H1 (cell line): Measurements from ENCODE around the gene RNF128. TPM values are rescaled to one million over a fixed set of nuclear protein-coding genes. Genes with fewer than 3 reads are reported as not detected.

Experiments
- CTCF ChIA-PET: fragments of 300-600 bp; sonication (Branson Sonifier 250); formaldehyde crosslinking; loops from one replicate; lab custom pipeline; 2021; ENCODE audit not compliant: partially characterized antibody; lab: Charles Lee
- POLR2A ChIA-PET: fragments of 300-600 bp; sonication (Branson Sonifier 250); formaldehyde crosslinking; loops from one replicate; lab custom pipeline; 2021; ENCODE audit warnings: inconsistent platforms; ENCODE audit not compliant: partially characterized antibody; lab: Charles Lee
- DNase-seq, 2 experiments: peaks; one replicate each; pipeline versions ENCODE4 v3.0.0 to v3.0.0-alpha.2; 2010 to 2022; ENCODE audit warnings: low spot score in 2 of 2, low read depth in 1 of 2, mixed read lengths in 1 of 2
- FAIRE-seq: peaks from 2 replicates; lab custom pipeline; 2011; peaks lifted over from hg19 to GRCh38; lab: Jason Lieb, UNC
- H2AFZ ChIP-seq: 2 replicates; pipeline ENCODE4 v1.8.1; 2012; ENCODE audit warnings: low read length, inconsistent platforms
- H2AK5ac ChIP-seq: 2 replicates; pipeline ENCODE4 v1.6.1; 2013; ENCODE audit warnings: low read depth, low read length
- H2BK120ac ChIP-seq: replicated peaks from 2 replicates; pipeline ENCODE3; 2013; ENCODE audit warnings: low read depth, low read length, inconsistent platforms
- H2BK12ac ChIP-seq: 2 replicates; pipeline ENCODE4 v1.6.1; 2013; ENCODE audit warnings: low read depth, low read length
- H2BK15ac ChIP-seq: 2 replicates; pipeline ENCODE4 v1.6.1; 2013; ENCODE audit warnings: low read length
- H2BK20ac ChIP-seq: 2 replicates; pipeline ENCODE4 v1.6.1; 2013; ENCODE audit warnings: low read length
- H2BK5ac ChIP-seq: 2 replicates; pipeline ENCODE4 v1.6.1; 2013; ENCODE audit warnings: low read depth, low read length
- H3K14ac ChIP-seq: 2 replicates; pipeline ENCODE4 v1.6.1; 2013; ENCODE audit warnings: inconsistent platforms; ENCODE audit not compliant: insufficient read length
- H3K18ac ChIP-seq: 2 replicates; pipeline ENCODE4 v1.6.1; 2013; ENCODE audit warnings: low read length; ENCODE audit errors: extremely low read depth
- H3K23ac ChIP-seq: 2 replicates; pipeline ENCODE4 v1.6.1; 2013; ENCODE audit warnings: inconsistent platforms; ENCODE audit not compliant: insufficient read length
- H3K23me2 ChIP-seq: 2 replicates; pipeline ENCODE4 v1.6.1; 2013; ENCODE audit warnings: low read depth, low read length
- H3K27ac ChIP-seq: 2 replicates; pipeline ENCODE4 v1.6.1; 2011; ENCODE audit warnings: low read depth, low read length, inconsistent platforms
- H3K27me3 ChIP-seq, 4 experiments: replicated peaks in 1 of 4; 1 replicate in 1 of 4; 2 replicates in 3 of 4; pipeline versions ENCODE4 v1.6.1 to v1.8.1; 2011 to 2013; ENCODE audit warnings: low read length in 3 of 4, mild to moderate bottlenecking in 3 of 4, inconsistent platforms in 2 of 4, mixed read lengths in 2 of 4, moderate library complexity in 1 of 4; ENCODE audit not compliant: control insufficient read depth in 3 of 4, insufficient read depth in 3 of 4; ENCODE audit errors: extremely low read depth in 1 of 4
- H3K36me3 ChIP-seq, 4 experiments: 2 replicates each; pipeline versions ENCODE4 v1.6.1 to v1.8.1; 2011 to 2013; ENCODE audit warnings: mild to moderate bottlenecking in 4 of 4, low read length in 3 of 4, moderate library complexity in 2 of 4, control low read depth in 1 of 4, inconsistent platforms in 1 of 4; ENCODE audit not compliant: insufficient read depth in 4 of 4, control insufficient read depth in 2 of 4
- H3K4ac ChIP-seq: replicated peaks from 2 replicates; pipeline ENCODE3; 2013; ENCODE audit warnings: low read length, low read depth, mixed read lengths, inconsistent platforms; ENCODE audit not compliant: insufficient read length
- H3K4me1 ChIP-seq, 4 experiments: replicated peaks in 1 of 4; 1 replicate in 1 of 4; 2 replicates in 3 of 4; pipeline versions ENCODE4 v1.6.1 to v1.8.1; 2011 to 2013; ENCODE audit warnings: low read length in 3 of 4, inconsistent platforms in 2 of 4, mixed read lengths in 1 of 4; ENCODE audit not compliant: insufficient read depth in 4 of 4, control insufficient read depth in 3 of 4
- H3K4me2 ChIP-seq, 2 experiments: 2 replicates each; pipeline versions ENCODE4 v1.6.1 to v1.8.1; 2011 to 2013; ENCODE audit warnings: low read depth in 2 of 2, low read length in 2 of 2, control low read depth in 1 of 2, inconsistent platforms in 1 of 2, mild to moderate bottlenecking in 1 of 2; ENCODE audit not compliant: insufficient read depth in 1 of 2
- H3K4me3 ChIP-seq, 4 experiments: fragments of 200-600, 300-600 bp in 1 of 4; sonication (generic), shearing (Covaris generic), sonication (Bioruptor Twin) in 1 of 4; 2 replicates each; pipeline versions ENCODE4 v1.5.1 to v1.8.1; 2011 to 2016; ENCODE audit warnings: low read length in 4 of 4, low read depth in 3 of 4, control low read depth in 2 of 4, inconsistent platforms in 2 of 4, mild to moderate bottlenecking in 2 of 4, mixed read lengths in 1 of 4, moderate library complexity in 1 of 4; ENCODE audit not compliant: insufficient read depth in 2 of 4; ENCODE audit errors: extremely low read depth in 1 of 4
- H3K56ac ChIP-seq: replicated peaks from 2 replicates; pipeline ENCODE3; 2013; ENCODE audit warnings: low read depth, mild to moderate bottlenecking, mixed read lengths, low read length, inconsistent platforms; ENCODE audit not compliant: insufficient read length
- H3K79me1 ChIP-seq: 2 replicates; pipeline ENCODE4 v1.6.1; 2013; ENCODE audit warnings: low read depth, low read length, control low read depth
- H3K79me2 ChIP-seq, 2 experiments: 2 replicates each; pipeline versions ENCODE4 v1.6.1 to v1.8.1; 2012 to 2013; ENCODE audit warnings: low read length in 2 of 2, mild to moderate bottlenecking in 2 of 2, inconsistent platforms in 1 of 2; ENCODE audit not compliant: insufficient read depth in 2 of 2, control insufficient read depth in 1 of 2
- H3K9ac ChIP-seq, 4 experiments: replicated peaks in 1 of 4; 1 replicate in 1 of 4; 2 replicates in 3 of 4; pipeline versions ENCODE4 v1.6.1 to v1.8.1; 2011 to 2013; ENCODE audit warnings: low read depth in 3 of 4, low read length in 3 of 4, control low read depth in 2 of 4, mild to moderate bottlenecking in 2 of 4, moderate library complexity in 2 of 4, inconsistent platforms in 1 of 4; ENCODE audit errors: extremely low read depth in 1 of 4
- H3K9me3 ChIP-seq, 2 experiments: 2 replicates each; pipeline versions ENCODE4 v1.6.1 to v1.8.1; 2012 to 2013; ENCODE audit warnings: mild to moderate bottlenecking in 2 of 2, moderate library complexity in 2 of 2, control low read depth in 1 of 2, inconsistent platforms in 1 of 2, low read depth in 1 of 2, low read length in 1 of 2, mixed read lengths in 1 of 2; ENCODE audit not compliant: insufficient read depth in 2 of 2
- H4K20me1 ChIP-seq, 2 experiments: replicated peaks in 1 of 2; 2 replicates each; pipeline versions ENCODE3 to v1.8.1; 2011 to 2013; ENCODE audit warnings: inconsistent platforms in 2 of 2, low read length in 2 of 2, mild to moderate bottlenecking in 1 of 2; ENCODE audit not compliant: insufficient read depth in 2 of 2, control insufficient read depth in 1 of 2
- H4K5ac ChIP-seq: 2 replicates; pipeline ENCODE4 v1.6.1; 2013; ENCODE audit warnings: low read length, low read depth, mixed read lengths, inconsistent platforms; ENCODE audit not compliant: insufficient read length
- H4K8ac ChIP-seq: 2 replicates; pipeline ENCODE4 v1.8.0; 2013; ENCODE audit warnings: mild to moderate bottlenecking, moderate library complexity, low read length, inconsistent platforms; ENCODE audit not compliant: insufficient read depth; ENCODE audit errors: extremely low read depth
- H4K91ac ChIP-seq: replicated peaks from 2 replicates; pipeline ENCODE3; 2013; ENCODE audit warnings: low read length, mixed read lengths, inconsistent platforms; ENCODE audit not compliant: insufficient read length
- BRCA1 ChIP-seq: IDR thresholded peaks from 2 replicates; pipeline ENCODE4 v1.6.1; 2012; ENCODE audit warnings: low read depth, low read length, improper control_type of control experiment
- CBX8 ChIP-seq: fragments of 300-800, 300-1000 bp; sonication (generic); IDR thresholded peaks from 2 replicates; pipeline ENCODE4 v1.7.1; 2016; ENCODE audit warnings: low read depth, low read length, borderline replicate concordance
- CHD2 ChIP-seq: IDR thresholded peaks from 2 replicates; pipeline ENCODE4 v1.6.1; 2012; ENCODE audit warnings: low read length, improper control_type of control experiment
- GABPA ChIP-seq: IDR thresholded peaks from 2 replicates; pipeline ENCODE4 v1.6.1; 2011; ENCODE audit warnings: mild to moderate bottlenecking, low read length, moderate library complexity, borderline replicate concordance; ENCODE audit not compliant: insufficient read depth
- HDAC2 ChIP-seq, 2 experiments: fragments of 300-600 bp in 1 of 2; sonication (generic) in 1 of 2; IDR thresholded peaks; 2 replicates each; pipeline ENCODE4 v1.6.1; 2011 to 2012; ENCODE audit warnings: low read depth in 2 of 2, low read length in 2 of 2, mild to moderate bottlenecking in 2 of 2, moderate library complexity in 2 of 2, borderline replicate concordance in 1 of 2, inconsistent platforms in 1 of 2
- KDM4A ChIP-seq: IDR thresholded peaks from one replicate; pipeline ENCODE4 v1.7.1; 2012; ENCODE audit warnings: low read depth, mild to moderate bottlenecking, moderate library complexity, low read length, inconsistent platforms; ENCODE audit not compliant: severe bottlenecking
- POU5F1 ChIP-seq: IDR thresholded peaks from 2 replicates; pipeline ENCODE4 v1.6.1; 2011; ENCODE audit warnings: low read depth, mild to moderate bottlenecking, low read length, moderate library complexity
- SP2 ChIP-seq: IDR thresholded peaks from 2 replicates; pipeline ENCODE4 v1.6.1; 2012; ENCODE audit warnings: mild to moderate bottlenecking, low read length, inconsistent platforms
- SP4 ChIP-seq: IDR thresholded peaks from 2 replicates; pipeline ENCODE4 v1.6.1; 2012; ENCODE audit warnings: low read length, inconsistent platforms
- TBP ChIP-seq: IDR thresholded peaks from 2 replicates; pipeline ENCODE4 v1.6.1; 2011; ENCODE audit warnings: low read depth, low read length, improper control_type of control experiment
- TEAD4 ChIP-seq: IDR thresholded peaks from 2 replicates; pipeline ENCODE4 v1.6.1; 2012; ENCODE audit warnings: low read depth, low read length, inconsistent platforms, mixed read lengths
- WGBS, 2 experiments: shearing (Covaris generic) in 1 of 2; methylation state at CpG; one replicate each; pipeline versions ENCODE4 v1.1.6 to v1.1.7; 2013 to 2015; ENCODE audit warnings: low lambda C conversion rate in 2 of 2, mixed read lengths in 2 of 2, inconsistent platforms in 1 of 2, low coverage in 1 of 2, missing lambda C conversion rate in 1 of 2; ENCODE audit not compliant: insufficient replicate concordance in 2 of 2, insufficient coverage in 1 of 2, insufficient read length in 1 of 2; ENCODE audit errors: extremely low coverage in 1 of 2, missing lambda C conversion rate in 1 of 2; 5-methylcytosine and 5-hydroxymethylcytosine counted together
- polyA plus RNA-seq, 7 experiments: library from polyadenylated mRNA; depleted of rRNA in 3 of 7; stranded (reverse) in 5 of 7; unstranded in 2 of 7; fragments of >200 nt in 5 of 7; fragments of 200-250 nt in 2 of 7; gene quantifications; 1 replicate in 5 of 7; 2 replicates in 1 of 7; 4 replicates in 1 of 7; pipeline versions ENCODE4 v1.2.1 to v1.2.3, GENCODE V29; 2011 to 2013; ENCODE audit warnings: missing spikeins in 2 of 7, mixed read lengths in 2 of 7
- total RNA-seq: library from RNA; stranded (reverse); fragmentation: NEBNext Ultra II Directional; extraction: Animal tissue kit (Norgen Biotek cat#: 25700); gene quantifications from 2 replicates; pipeline ENCODE4 v1.2.1, GENCODE V29; 2021

RNF128 gene
- total and polyA plus RNA-seq, 2 of the 8 experiments (the other 6 are each of a cell fraction or from before 2014, with no cell fraction given), result 0.74 to 2.0 TPM

DNA sequence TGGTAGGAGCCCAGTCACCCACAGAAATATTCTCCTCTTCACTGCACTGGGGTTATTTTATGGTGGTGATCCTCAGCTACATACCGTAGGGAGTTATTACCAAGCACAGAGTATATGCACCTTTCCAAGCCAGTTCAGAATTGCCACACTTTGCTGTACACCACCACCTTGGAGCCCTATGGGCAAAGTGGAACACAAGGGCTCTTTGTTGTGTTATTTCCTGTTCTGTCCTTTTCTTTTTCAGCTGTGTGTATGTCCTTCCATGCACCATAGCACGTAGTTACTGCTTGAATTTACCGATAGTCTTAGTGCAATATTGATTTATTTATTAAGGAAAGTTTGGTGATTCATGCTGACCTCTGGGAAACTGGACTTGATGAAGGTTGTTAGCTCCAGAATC lies 8.3 kb downstream of the RNF128 start:
- Histone ChIP-seq H3K36me3 (no peaks in the 10 kb centered on the region), H4K8ac (no peak overlapping the region), H3K23me2 (no peaks in the 10 kb centered on the region), H3K79me2 (no peaks in the 10 kb centered on the region), H3K23ac (no peak overlapping the region), H2BK5ac (no peak overlapping the region), H2BK120ac (no peak overlapping the region), H3K27me3 (no peaks in the 10 kb centered on the region), H4K20me1 (no peaks in the 10 kb centered on the region), H3K4me1 (no peaks in the 10 kb centered on the region), H4K5ac (no peak overlapping the region), H3K9me3 (no peaks in the 10 kb centered on the region), H3K56ac (no peak overlapping the region), H3K27ac (no peak overlapping the region), H3K4me2 (no peak overlapping the region), H4K91ac (no peak overlapping the region), H3K18ac (no peak overlapping the region), H2AK5ac (no peak overlapping the region), H3K9ac (no peak overlapping the region), H3K4me3 (no peak overlapping the region), H3K14ac (no peak overlapping the region), H2BK12ac (no peak overlapping the region), H3K4ac (no peak overlapping the region), H2BK20ac (no peak overlapping the region), H2BK15ac (no peak overlapping the region), H3K79me1 (no peaks in the 10 kb centered on the region), H2AFZ (no peak overlapping the region)
- FAIRE-seq (no peak), DNase-seq (no peak)
- ChIA-PET POLR2A (no interaction called here), CTCF (interaction anchor here (0.8 to 1.8 kb wide), 3 partner anchors 10 to 17 kb away, joined by 3 to 7 read pairs (median 3); no protein-coding TSS in a partner anchor)
- 96% methylated on average over 3 of the region's 3 CpGs; no CpG with 5 or more reads in 1 of the 2 experiments for WGBS, 2 experiments
- TF ChIP-seq POU5F1 (no peak), HDAC2 (IDR thresholded peaks at IDR 0.05; ENCODE audit: borderline replicate concordance in 1 of 2, low read depth in 2 of 2, low read length in 2 of 2) (no peak), TBP (no peak), SP4 (no peak), SP2 (no peak), TEAD4 (no peak), GABPA (no peak), KDM4A (no peak), CBX8 (no peak), BRCA1 (no peak), CHD2 (no peak)
